NCI-H524 treated with DMSO at 0.1 percent for 48 hours (cell line): Measurements from ENCODE around the gene MX2.
"Not testable (repeated sequence)": the region's sequence is repeated elsewhere in the genome, so short reads cannot be mapped to it uniquely, and the experiment has no call there.

Experiments used
- DNase-seq: peaks from one replicate; lab custom pipeline; 2025; lab: John Stamatoyannopoulos, UW

The MX2 gene

DNA sequence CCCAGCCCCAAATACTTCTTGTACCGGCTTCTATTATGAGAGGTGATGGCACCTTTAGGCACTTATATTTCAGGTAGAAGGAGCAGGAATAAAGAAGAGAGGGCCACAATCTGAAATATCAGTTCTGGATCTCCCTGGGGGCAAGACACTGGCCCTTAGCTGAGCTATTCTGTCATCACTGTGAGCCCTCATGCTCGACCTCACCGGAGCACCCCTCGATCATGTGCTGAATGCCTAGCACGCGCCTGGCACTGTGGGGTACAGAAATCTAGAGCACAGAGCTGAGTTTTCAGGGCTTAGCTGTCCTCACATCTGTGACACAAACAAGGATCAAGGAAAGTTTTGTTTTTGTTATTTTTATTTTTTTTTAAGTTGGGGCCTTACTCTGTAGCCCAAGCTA is 56.6 kb downstream of the MX2 start:
- DNase-seq = no peak

GRCh38 chr21:41418956-41419680 is 57.3 kb downstream of the MX2 start:
- DNase-seq = no peak

- no peak for DNase-seq
Measured at GRCh38 chr21:41419921-41420862, 58.4 kb downstream of the MX2 start.

- DNase-seq = not testable (repeated sequence)
Measured at GRCh38 chr21:41420998-41421397, 59.2 kb downstream of the MX2 start.

DNA sequence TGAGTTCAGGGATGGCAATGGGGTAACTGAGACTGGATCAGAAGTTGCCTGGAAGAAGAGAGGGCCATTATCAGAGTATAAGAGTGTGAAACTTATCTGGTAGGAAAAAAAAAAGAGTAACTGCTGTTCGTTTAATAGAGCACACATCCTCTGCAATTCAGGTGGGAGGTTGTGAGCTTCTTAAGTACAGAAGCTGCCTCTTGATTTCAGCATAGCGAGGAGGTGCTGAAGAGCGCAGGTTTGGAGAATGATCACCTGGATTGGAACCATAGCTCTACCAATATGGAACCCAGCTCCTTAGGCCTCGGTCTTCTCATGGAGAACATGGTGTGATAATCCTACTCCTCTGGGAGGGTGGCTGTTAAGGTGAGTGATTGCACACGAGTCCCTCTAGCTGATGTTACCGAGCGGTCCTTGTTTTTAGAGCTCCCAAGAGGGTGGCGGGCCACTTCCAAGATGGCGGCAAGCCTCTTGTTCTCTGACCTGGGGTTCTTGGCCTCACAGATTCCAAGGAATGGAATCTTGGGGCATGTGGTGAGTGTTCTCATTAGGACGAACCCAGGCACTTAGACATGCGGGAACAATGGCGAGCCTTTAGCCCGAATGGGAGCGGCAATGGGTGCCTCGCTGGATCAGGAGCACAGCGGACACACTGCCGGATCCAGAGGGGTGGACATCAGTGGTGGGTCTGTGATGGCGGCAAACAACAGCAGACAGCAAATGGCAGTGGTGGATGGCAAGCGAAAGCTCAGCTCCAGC is 60.9 kb downstream of the MX2 start:
- no peak for DNase-seq

DNA sequence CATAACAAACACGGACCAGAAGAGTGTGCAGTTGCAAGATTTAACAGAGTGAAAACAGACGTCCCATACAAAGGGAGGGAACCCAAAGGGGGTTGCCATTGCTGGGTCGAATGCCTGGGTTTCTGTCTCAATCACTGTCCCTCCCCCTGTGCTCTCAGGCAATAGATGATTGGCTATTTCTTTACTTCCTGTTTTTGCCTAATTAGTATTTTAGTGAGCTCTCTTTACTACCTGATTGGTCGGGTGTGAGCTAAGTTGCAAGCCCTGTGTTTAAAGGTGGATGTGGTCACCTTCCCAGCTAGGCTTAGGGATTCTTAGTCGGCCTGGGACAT is 61.4 kb downstream of the MX2 start:
- not testable (repeated sequence) for DNase-seq

DNA sequence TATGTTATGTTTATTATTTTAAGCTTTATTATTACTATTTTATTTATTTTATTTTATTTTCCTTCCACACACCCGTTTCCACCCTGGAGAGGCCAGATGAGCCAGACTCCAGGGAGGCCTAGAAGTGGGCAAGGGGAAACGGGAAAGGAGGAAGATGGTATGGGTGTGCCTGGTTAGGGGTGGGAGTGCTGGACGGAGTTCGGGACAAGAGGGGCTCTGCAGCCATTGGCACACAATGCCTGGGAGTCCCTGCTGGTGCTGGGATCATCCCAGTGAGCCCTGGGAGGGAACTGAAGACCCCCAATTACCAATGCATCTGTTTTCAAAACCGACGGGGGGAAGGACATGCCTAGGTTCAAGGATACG is 63.7 kb downstream of the MX2 start:
- no peak for DNase-seq

DNA sequence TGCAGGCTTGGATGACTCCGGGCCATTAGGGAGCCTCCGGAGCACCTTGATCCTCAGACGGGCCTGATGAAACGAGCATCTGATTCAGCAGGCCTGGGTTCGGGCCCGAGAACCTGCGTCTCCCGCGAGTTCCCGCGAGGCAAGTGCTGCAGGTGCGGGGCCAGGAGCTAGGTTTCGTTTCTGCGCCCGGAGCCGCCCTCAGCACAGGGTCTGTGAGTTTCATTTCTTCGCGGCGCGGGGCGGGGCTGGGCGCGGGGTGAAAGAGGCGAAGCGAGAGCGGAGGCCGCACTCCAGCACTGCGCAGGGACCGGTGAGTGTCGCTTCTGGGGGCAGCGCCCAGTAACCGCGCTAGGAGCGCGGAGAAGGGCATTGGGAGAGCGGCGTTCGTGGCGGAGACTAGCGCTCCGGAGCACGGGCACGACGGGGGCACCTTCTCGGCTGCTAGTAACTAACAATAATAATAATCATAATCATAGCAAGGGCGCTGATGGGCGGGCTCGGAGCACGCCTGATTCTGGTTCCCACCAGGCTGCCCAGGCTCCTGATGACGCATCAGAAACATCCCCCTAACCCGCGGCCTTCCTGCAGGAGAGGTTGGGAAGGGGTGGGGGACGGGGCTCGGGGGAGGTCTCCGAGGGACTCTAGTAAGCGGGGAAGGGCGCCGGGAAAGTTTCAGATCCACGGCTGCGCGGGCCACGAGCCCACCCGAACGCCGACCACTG is 64.3 kb downstream of the MX2 start, which contains the start of gene MX1:
Gene MX1 (plus strand): TSS at position 286 of the 722 bp plus-strand sequence. CDS start 5,832 bp downstream, outside the sequence.
- no peak for DNase-seq

DNA sequence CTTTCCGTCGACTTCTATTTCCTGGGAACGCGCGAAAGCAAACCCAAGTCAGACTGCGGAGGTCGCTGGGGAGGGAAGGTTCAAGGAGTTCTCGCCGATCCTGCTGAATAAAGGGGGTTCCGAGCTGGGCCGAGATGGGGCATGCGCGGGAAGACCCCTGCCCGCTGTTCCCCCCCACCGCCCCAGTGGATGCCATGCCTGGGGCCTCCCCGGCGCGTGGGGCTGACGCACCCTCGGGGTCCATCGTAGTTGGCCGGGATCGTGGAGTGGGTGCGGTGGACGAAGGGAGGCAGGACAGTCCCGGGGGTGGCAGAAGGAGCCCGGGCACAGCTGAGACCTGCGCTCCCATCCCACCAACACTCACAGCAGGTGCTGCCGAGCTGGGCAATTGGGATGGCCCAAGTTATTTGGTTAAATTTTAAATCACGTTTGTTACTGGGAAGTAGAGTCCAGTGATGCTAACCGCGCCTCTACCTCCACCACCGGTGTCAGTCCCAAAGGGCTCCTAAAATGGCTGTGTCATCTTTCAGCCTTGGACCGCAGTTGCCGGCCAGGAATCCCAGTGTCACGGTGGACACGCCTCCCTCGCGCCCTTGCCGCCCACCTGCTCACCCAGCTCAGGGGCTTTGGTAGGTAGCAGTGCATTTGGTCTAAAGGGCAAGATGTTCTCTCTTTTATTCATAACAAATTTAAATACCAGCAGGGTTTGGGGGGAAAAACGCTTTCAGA is 65.0 kb downstream of the MX2 start:
- DNase-seq = no peak

- no peak for DNase-seq
Measured at GRCh38 chr21:41427556-41427955, 65.7 kb downstream of the MX2 start.

DNA sequence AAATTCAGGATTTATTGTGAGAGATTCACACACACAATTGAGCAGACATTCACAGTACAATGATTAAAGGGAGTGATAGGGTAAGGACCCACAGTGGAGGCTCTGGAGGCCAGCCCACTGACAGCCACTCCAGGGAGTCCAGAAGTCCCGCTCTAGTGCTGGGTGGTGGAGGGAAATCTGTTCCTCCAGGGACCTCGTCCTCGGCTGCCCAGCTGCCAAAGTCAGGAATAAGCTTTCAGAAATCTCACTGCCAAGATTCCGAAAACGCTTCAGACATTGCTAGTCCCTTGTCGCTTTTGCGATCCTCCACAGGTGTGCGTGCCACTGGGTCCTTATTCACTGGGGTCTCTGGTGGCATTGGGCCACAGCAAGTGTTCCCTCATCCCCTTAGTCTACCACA is 66.5 kb downstream of the MX2 start:
- DNase-seq = no peak

DNA sequence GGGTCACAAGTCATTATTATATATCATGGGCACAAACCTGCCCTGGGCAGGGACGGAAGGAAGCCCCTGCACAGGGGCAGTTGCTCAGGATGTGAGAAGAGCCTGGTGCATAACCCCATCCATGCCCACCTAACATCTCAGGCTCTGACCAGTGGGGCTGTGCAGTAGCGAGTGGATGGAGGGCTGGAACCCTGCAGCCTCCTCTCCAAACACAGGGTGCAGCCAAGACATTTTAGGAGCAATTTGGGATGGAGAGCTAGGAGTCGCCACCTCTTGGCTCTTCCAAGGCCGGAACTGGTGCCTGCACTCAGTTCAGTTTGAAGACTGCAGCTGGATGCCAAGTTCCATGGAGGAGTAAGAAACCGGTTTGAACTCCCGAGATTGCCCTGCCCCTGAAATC is 67.0 kb downstream of the MX2 start:
- DNase-seq = no peak

DNA sequence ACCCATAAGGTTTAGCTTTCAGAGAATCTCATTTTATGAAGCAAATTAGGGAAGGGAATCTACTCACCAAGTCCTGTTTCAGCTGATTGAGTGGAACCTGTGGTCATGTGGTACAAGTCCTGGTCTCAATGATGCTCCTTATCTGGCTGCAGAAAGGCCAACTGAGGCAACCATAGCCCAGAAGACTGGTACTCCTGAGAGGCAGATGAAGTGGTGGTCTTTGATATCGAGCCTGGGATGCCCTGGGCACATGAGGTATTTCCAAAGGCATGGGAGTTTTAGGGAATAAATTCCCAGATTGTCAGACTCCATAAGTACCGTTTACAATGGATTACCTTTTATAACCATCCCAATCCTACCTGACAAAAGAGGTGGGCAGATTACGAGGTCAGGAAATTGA is 67.5 kb downstream of the MX2 start:
- DNase-seq = no peak

GRCh38 chr21:41429925-41430491 is 68.2 kb downstream of the MX2 start:
- no peak for DNase-seq

DNA sequence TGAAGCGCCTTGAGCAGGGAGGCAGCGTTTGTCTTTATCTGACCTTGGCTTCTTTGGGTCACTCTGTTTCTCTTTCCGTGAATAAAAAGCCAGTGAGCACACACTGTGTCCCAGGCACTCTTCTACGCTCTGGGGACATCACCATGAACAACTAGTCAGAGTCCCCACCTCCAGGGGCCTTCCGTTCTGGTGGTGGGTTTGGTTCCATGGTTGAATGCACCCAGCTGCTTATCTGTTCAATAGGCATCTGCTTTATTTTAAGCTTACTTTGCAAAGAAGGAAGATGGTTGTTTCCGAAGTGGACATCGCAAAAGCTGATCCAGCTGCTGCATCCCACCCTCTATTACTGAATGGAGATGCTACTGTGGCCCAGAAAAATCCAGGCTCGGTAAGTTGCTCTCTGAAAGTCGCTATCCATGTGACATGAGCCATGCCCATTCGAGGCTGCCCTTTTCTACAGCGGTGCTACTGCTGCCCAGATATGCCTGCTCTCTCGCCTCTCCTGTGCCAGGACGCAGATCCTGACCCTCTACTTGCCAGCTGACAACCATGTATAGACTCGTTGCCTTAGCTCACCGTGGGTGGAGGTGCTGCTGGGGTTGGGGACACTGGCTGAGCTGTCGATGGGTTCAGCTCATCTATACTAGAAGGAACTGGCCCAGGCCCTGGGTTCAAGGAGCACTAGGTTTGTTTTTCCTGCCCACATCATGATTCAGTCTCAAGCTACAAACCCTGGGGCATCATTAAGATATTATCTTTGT is 70.1 kb downstream of the MX2 start:
- no peak for DNase-seq

- DNase-seq = no peak
Measured at GRCh38 chr21:41432562-41433460, 71.0 kb downstream of the MX2 start.

- no peak for DNase-seq
Measured at GRCh38 chr21:41433566-41433965, 71.7 kb downstream of the MX2 start.

DNA sequence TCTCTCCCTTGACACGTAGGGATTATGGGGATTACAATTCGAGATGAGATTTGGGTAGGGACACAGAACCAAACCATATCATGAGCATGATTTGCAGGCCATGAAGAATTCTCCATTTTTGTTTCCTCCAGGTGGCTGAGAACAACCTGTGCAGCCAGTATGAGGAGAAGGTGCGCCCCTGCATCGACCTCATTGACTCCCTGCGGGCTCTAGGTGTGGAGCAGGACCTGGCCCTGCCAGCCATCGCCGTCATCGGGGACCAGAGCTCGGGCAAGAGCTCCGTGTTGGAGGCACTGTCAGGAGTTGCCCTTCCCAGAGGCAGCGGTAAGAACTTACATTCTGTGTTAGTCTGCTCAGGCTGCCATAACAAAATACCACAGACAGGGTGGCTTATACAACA is 73.9 kb downstream of the MX2 start:
- no peak for DNase-seq

- DNase-seq = no peak
Measured at GRCh38 chr21:41437729-41438128, 75.9 kb downstream of the MX2 start.
